Measurements from ENCODE around the gene UNC13B. TPM values are rescaled to one million over a fixed set of nuclear protein-coding genes. Genes with fewer than 3 reads are reported as not detected.

Gene UNC13B
- total RNA-seq, 5 donors from 2014 or later (not counting 1 experiment from before 2014, with no cell fraction given), result 0.45 to 1.2 (median 0.72) TPM

DNA sequence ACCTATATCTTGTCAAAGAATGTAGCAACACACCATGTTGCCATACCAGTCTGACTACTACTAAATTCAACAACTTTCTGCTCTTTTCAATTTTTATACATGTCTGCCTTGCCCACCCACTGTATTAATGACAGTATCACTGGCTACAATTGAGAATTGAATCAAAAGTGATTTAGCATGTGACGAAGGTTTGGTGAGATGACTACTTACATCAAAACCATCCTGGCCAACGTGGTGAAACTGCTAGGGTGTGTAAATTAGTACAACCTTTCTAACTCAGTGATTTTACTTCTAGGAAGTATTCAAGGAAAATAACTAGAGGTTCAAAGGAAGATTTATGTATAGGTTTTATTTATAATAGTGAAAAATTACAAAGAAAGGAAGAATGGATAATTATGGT is 109.8 kb downstream of the UNC13B start:
- Histone ChIP-seq H3K36me3 (ENCODE audit: control insufficient read depth in 2 of 2, extremely low read depth in 1 of 2, insufficient read depth in 1 of 2, low read length in 1 of 2) (no peaks in the 10 kb centered on the region), H3K4me1 (ENCODE audit: control insufficient read depth in 1 of 2, extremely low read depth in 1 of 2, insufficient read depth in 2 of 2, low read length in 2 of 2) (no peaks in the 10 kb centered on the region), H3K27ac (ENCODE audit: low read length) (no peak overlapping the region), H3K4me3 (ENCODE audit: control insufficient read depth in 1 of 2, extremely low read depth in 1 of 2, low read length in 1 of 2) (no peak overlapping the region), H3K9me3 (no peaks in the 10 kb centered on the region), H3K27me3 (replicated peaks in 1 of 2; ENCODE audit: control insufficient read depth in 2 of 2, extremely low read depth in 1 of 2, insufficient read depth in 2 of 2, low read length in 1 of 2) (no peaks in the 10 kb centered on the region)
- no peak for DNase-seq
- Mint-ChIP-seq H3K9me3 (no peaks in the 10 kb centered on the region), H3K4me1 (peaks cover 6% of the 10 kb centered on the region in 3 donors), H3K36me3 (no peaks in the 10 kb centered on the region), H3K27ac (no peak overlapping the region), H3K4me3 (no peak overlapping the region), H3K27me3 (peaks cover 19 to 32% of the 10 kb centered on the region in 2 donors)
- ChIA-PET POLR2A (no interaction called here), CTCF (interaction anchor here in 1 of 2 donors (0.6 kb wide), 1 partner anchor 112 kb away, joined by 5 read pairs; no protein-coding TSS in a partner anchor)
- no CpG with 5 or more reads among the region's 2 CpGs for WGBS (ENCODE audit: insufficient coverage)
- no peak for ATAC-seq (replicated peaks in 1 of 4)

DNA sequence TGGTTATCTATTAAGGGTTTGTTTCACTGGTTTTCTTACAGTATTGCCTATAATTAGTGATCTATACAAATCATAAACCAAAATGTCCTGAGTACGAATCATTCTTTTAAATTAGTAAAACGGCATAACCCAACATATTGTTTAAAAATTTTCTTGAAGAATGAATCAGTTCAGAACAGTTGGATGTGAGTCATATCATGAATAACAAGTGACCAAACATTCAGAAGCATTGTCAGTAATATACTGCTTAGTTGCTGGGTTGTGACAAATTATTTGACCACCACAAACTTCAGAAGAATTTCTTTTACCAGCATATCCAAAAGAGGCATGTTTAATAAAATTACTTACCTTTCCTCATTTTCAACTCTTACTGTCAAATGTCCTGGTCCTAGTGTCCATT is 111.2 kb downstream of the UNC13B start:
- no peaks in the 10 kb centered on the region for H3K4me1 ChIP-seq (ENCODE audit: control insufficient read depth in 1 of 2, extremely low read depth in 1 of 2, insufficient read depth in 2 of 2, low read length in 2 of 2)
- Mint-ChIP-seq H3K27me3 (peaks cover 15 to 19% of the 10 kb centered on the region in 2 donors), H3K36me3 (no peaks in the 10 kb centered on the region), H3K4me3 (no peak overlapping the region), H3K9me3 (no peaks in the 10 kb centered on the region), H3K4me1 (peaks cover 10 to 14% (median 12%) of the 10 kb centered on the region in 3 donors), H3K27ac (no peak overlapping the region)
- H3K4me3 ChIP-seq (ENCODE audit: control insufficient read depth in 1 of 2, extremely low read depth in 1 of 2, low read length in 1 of 2), result no peak overlapping the region
- no peak for DNase-seq
- no peak overlapping the region for H3K27ac ChIP-seq (ENCODE audit: low read length)
- no peak for ATAC-seq (replicated peaks in 1 of 4)
- H3K36me3 ChIP-seq (ENCODE audit: control insufficient read depth in 2 of 2, extremely low read depth in 1 of 2, insufficient read depth in 1 of 2, low read length in 1 of 2), result no peaks in the 10 kb centered on the region
- no peaks in the 10 kb centered on the region for H3K27me3 ChIP-seq (replicated peaks in 1 of 2; ENCODE audit: control insufficient read depth in 2 of 2, extremely low read depth in 1 of 2, insufficient read depth in 2 of 2, low read length in 1 of 2)
- ChIA-PET CTCF (no interaction called here), POLR2A (no interaction called here)
- no peaks in the 10 kb centered on the region for H3K9me3 ChIP-seq
- no CpG with 5 or more reads among the region's 2 CpGs for WGBS (ENCODE audit: insufficient coverage)

DNA sequence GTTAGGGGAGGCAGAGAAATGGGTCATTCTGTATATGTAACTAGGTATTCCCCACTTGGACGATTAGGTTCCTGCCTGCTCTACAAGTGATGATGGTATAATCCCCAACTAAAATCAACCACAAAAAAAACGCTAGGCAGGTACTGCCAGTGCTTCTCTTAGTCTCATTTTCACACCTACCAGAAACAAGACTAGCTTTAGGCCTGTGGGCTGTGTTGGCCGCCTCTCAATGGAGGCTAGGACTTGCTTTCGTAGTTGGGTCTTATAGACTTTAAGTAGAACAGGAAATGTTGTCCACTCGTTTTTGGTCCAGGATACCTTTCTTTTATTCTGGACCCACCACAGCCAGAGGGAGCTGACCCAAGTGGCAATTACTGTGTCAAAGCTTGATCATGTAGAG is 111.8 kb downstream of the UNC13B start:
- no peaks in the 10 kb centered on the region for H3K4me1 ChIP-seq (ENCODE audit: control insufficient read depth in 1 of 2, extremely low read depth in 1 of 2, insufficient read depth in 2 of 2, low read length in 2 of 2)
- no peak for ATAC-seq (replicated peaks in 1 of 4)
- Mint-ChIP-seq H3K36me3 (no peaks in the 10 kb centered on the region), H3K27me3 (peaks cover 12 to 17% of the 10 kb centered on the region in 2 donors), H3K4me3 (no peak overlapping the region), H3K9me3 (no peaks in the 10 kb centered on the region), H3K4me1 (peaks cover 10 to 14% (median 12%) of the 10 kb centered on the region in 3 donors), H3K27ac (no peak overlapping the region)
- H3K9me3 ChIP-seq, result no peaks in the 10 kb centered on the region
- no CpG with 5 or more reads among the region's 5 CpGs for WGBS (ENCODE audit: insufficient coverage)
- no peak for DNase-seq
- CTCF ChIA-PET, result no interaction called here
- no peak overlapping the region for H3K4me3 ChIP-seq (ENCODE audit: control insufficient read depth in 1 of 2, extremely low read depth in 1 of 2, low read length in 1 of 2)
- H3K27ac ChIP-seq (ENCODE audit: low read length), result no peak overlapping the region
- H3K27me3 ChIP-seq (replicated peaks in 1 of 2; ENCODE audit: control insufficient read depth in 2 of 2, extremely low read depth in 1 of 2, insufficient read depth in 2 of 2, low read length in 1 of 2), result no peaks in the 10 kb centered on the region
- no peaks in the 10 kb centered on the region for H3K36me3 ChIP-seq (ENCODE audit: control insufficient read depth in 2 of 2, extremely low read depth in 1 of 2, insufficient read depth in 1 of 2, low read length in 1 of 2)
- POLR2A ChIA-PET, result no interaction called here

DNA sequence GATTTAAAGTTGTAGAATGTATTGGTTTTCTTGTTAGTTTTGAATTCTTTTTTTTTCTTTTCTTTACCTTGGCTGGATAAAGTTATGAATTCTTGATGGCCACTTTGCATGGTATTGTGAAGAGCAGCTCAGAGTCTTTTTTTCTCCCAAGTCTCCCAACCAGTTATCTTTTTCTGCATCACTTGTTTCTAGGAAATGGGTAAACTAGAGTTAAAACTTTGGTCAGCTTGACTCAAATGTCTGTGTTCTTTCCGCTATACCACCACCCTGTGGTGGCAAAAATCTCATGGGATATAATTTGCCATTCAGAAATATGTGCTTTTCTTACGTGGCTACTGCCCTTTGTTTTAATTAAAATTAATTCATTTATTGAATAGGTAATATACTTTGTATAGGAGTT is 113.2 kb downstream of the UNC13B start:
- no peaks in the 10 kb centered on the region for H3K36me3 ChIP-seq (ENCODE audit: control insufficient read depth in 2 of 2, extremely low read depth in 1 of 2, insufficient read depth in 1 of 2, low read length in 1 of 2)
- peaks cover 11 to 15% of the 10 kb centered on the region in 2 donors for H3K27me3 Mint-ChIP-seq
- no CpG with 5 or more reads among the region's 2 CpGs for WGBS (ENCODE audit: insufficient coverage)
- H3K4me1 Mint-ChIP-seq, result peaks cover 10 to 14% (median 12%) of the 10 kb centered on the region in 3 donors
- no peaks in the 10 kb centered on the region for H3K4me1 ChIP-seq (ENCODE audit: control insufficient read depth in 1 of 2, extremely low read depth in 1 of 2, insufficient read depth in 2 of 2, low read length in 2 of 2)
- H3K9me3 Mint-ChIP-seq, result no peaks in the 10 kb centered on the region
- no peak for DNase-seq
- H3K27ac ChIP-seq (ENCODE audit: low read length), result no peak overlapping the region
- ChIA-PET CTCF (no interaction called here), POLR2A (no interaction called here)
- no peaks in the 10 kb centered on the region for H3K9me3 ChIP-seq
- H3K4me3 ChIP-seq (ENCODE audit: control insufficient read depth in 1 of 2, extremely low read depth in 1 of 2, low read length in 1 of 2), result no peak overlapping the region
- no peak for ATAC-seq (replicated peaks in 1 of 4)
- H3K4me3 Mint-ChIP-seq, result no peak overlapping the region
- H3K27ac Mint-ChIP-seq, result no peak overlapping the region
- no peaks in the 10 kb centered on the region for H3K36me3 Mint-ChIP-seq
- no peaks in the 10 kb centered on the region for H3K27me3 ChIP-seq (replicated peaks in 1 of 2; ENCODE audit: control insufficient read depth in 2 of 2, extremely low read depth in 1 of 2, insufficient read depth in 2 of 2, low read length in 1 of 2)

DNA sequence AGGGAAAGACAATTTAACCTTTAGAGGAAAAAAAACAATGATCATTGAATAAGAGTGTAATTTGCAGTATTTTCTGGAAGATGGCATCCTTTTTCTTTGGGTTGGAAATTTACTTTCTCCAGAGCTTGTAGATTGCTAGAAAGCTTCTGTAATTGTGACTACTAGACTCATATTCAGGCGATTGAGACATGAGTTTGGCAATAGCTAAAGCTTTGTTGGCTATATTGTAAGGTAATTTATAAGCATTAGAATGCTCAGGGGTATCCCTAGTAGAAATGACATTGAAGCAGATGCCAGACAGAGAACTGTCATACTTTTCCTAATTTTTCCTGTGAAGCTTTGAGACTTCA is 115.3 kb downstream of the UNC13B start:
- no peaks in the 10 kb centered on the region for H3K4me1 ChIP-seq (ENCODE audit: control insufficient read depth in 1 of 2, extremely low read depth in 1 of 2, insufficient read depth in 2 of 2, low read length in 2 of 2)
- H3K4me3 ChIP-seq (ENCODE audit: control insufficient read depth in 1 of 2, extremely low read depth in 1 of 2, low read length in 1 of 2), result no peak overlapping the region
- CTCF ChIA-PET, result interaction anchor here in 1 of 2 donors (1.1 kb wide), 1 partner anchor 18 kb away, joined by 5 read pairs; no protein-coding TSS in a partner anchor
- H3K36me3 ChIP-seq (ENCODE audit: control insufficient read depth in 2 of 2, extremely low read depth in 1 of 2, insufficient read depth in 1 of 2, low read length in 1 of 2), result no peaks in the 10 kb centered on the region
- POLR2A ChIA-PET, result no interaction called here
- Mint-ChIP-seq H3K4me3 (peak overlapping the region; percentile 63 to 67 (median 64)), H3K27me3 (peaks cover 0 to 7% of the 10 kb centered on the region in 2 donors), H3K27ac (no peak overlapping the region), H3K36me3 (no peaks in the 10 kb centered on the region), H3K9me3 (no peaks in the 10 kb centered on the region), H3K4me1 (peaks cover 10 to 14% (median 12%) of the 10 kb centered on the region in 3 donors)
- DNase-seq, result no peak
- no peaks in the 10 kb centered on the region for H3K9me3 ChIP-seq
- no CpG with 5 or more reads among the region's 1 CpG for WGBS (ENCODE audit: insufficient coverage)
- H3K27ac ChIP-seq (ENCODE audit: low read length), result no peak overlapping the region
- no peaks in the 10 kb centered on the region for H3K27me3 ChIP-seq (replicated peaks in 1 of 2; ENCODE audit: control insufficient read depth in 2 of 2, extremely low read depth in 1 of 2, insufficient read depth in 2 of 2, low read length in 1 of 2)
- ATAC-seq (replicated peaks in 1 of 4), result no peak

DNA sequence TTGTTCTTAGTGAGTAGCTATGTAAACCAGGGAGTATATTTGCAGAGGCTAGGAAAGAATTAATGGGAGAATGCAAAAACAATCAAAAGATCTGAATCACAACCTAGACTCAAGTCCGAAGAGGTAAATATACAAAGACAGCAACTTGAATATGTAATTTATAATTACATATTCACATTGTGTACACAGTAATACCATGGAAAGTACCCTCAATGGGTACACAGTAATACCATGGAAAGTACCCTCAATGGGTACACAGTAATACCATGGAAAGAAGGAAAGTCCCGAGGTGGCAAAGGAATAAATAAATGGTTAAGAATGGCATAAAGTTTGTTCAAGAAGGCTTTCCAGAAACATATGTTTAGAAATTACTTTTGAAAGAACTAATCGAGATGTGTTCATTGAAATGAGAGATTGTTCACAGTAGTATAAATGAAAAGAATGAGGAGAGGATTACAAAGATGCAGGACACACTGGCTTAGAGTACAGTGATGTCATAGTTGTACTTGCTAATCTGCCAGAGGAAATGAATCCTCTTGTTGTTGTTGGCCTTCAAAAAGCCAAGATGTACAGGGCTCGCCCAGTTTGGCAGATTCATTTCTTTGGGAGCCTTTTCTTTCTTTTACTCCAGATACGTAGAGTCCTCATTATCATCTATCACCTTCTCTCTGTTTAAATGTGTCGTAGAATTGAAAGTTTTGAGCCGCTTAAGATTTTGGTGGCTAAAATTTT is 116.0 kb downstream of the UNC13B start:
- H3K27ac ChIP-seq (ENCODE audit: low read length), result no peak overlapping the region
- Mint-ChIP-seq H3K4me1 (peaks cover 10 to 14% (median 12%) of the 10 kb centered on the region in 3 donors), H3K9me3 (no peaks in the 10 kb centered on the region), H3K27me3 (peaks cover 2 to 7% of the 10 kb centered on the region in 2 donors), H3K36me3 (no peaks in the 10 kb centered on the region), H3K4me3 (no peak overlapping the region), H3K27ac (no peak overlapping the region)
- H3K4me1 ChIP-seq (ENCODE audit: control insufficient read depth in 1 of 2, extremely low read depth in 1 of 2, insufficient read depth in 2 of 2, low read length in 2 of 2), result no peaks in the 10 kb centered on the region
- no peak for ATAC-seq (replicated peaks in 1 of 4)
- no peak overlapping the region for H3K4me3 ChIP-seq (ENCODE audit: control insufficient read depth in 1 of 2, extremely low read depth in 1 of 2, low read length in 1 of 2)
- H3K27me3 ChIP-seq (replicated peaks in 1 of 2; ENCODE audit: control insufficient read depth in 2 of 2, extremely low read depth in 1 of 2, insufficient read depth in 2 of 2, low read length in 1 of 2), result no peaks in the 10 kb centered on the region
- ChIA-PET POLR2A (no interaction called here), CTCF (interaction anchor here in 1 of 2 donors (1.1 kb wide), 1 partner anchor 19 kb away, joined by 5 read pairs; no protein-coding TSS in a partner anchor)
- DNase-seq, result no peak
- WGBS (ENCODE audit: insufficient coverage), result 56% methylated on average over 1 of the region's 7 CpGs
- no peaks in the 10 kb centered on the region for H3K9me3 ChIP-seq
- H3K36me3 ChIP-seq (ENCODE audit: control insufficient read depth in 2 of 2, extremely low read depth in 1 of 2, insufficient read depth in 1 of 2, low read length in 1 of 2), result no peaks in the 10 kb centered on the region
